Measurements from ENCODE around the gene IL27RA.

IL27RA gene

GRCh38 chr19:13996928-13997630 lies 34.5 kb upstream of the IL27RA start:
- H3K18ac ChIP-seq (ENCODE audit: low read length) = no peak overlapping the region
- H2AK5ac ChIP-seq (ENCODE audit: low read depth, low read length) = peak overlapping the region; percentile 26
- no peak overlapping the region for H3K9ac ChIP-seq (ENCODE audit: low read depth, low read length, poor library complexity)
- H3K14ac ChIP-seq (ENCODE audit: low read length) = peak overlapping the region; percentile 71
- no peak overlapping the region for H3K4ac ChIP-seq (ENCODE audit: low read length)
- no peak overlapping the region for H2AFZ ChIP-seq (ENCODE audit: low read length)
- no peak overlapping the region for H2BK15ac ChIP-seq (ENCODE audit: low read length)
- no peak overlapping the region for H4K8ac ChIP-seq (ENCODE audit: low read depth, low read length)
- peaks cover 9 to 12% of the 10 kb centered on the region in 2 donors for H3K9me3 ChIP-seq (replicated peaks in 1 of 2; ENCODE audit: control insufficient read depth in 2 of 2, insufficient read depth in 1 of 2, low read depth in 1 of 2, low read length in 2 of 2)
- WGBS, 2 donors (ENCODE audit: extremely low coverage in 2 of 2, insufficient read length in 2 of 2, insufficient replicate concordance in 1 of 2) = no CpG with 5 or more reads among the region's 22 CpGs
- H2BK12ac ChIP-seq (ENCODE audit: low read length) = no peak overlapping the region
- H2BK5ac ChIP-seq (ENCODE audit: low read length) = no peak overlapping the region
- no peak overlapping the region for H4K91ac ChIP-seq (ENCODE audit: low read depth, low read length, poor library complexity)
- no peaks in the 10 kb centered on the region for H3K4me1 ChIP-seq (ENCODE audit: control insufficient read depth in 2 of 2, insufficient read depth in 1 of 2, low read depth in 1 of 2, low read length in 2 of 2)
- H3K23ac ChIP-seq (ENCODE audit: low read depth, low read length, poor library complexity) = peak overlapping the region; percentile 43
- no peak overlapping the region for H3K4me2 ChIP-seq (ENCODE audit: insufficient read depth, low read length, poor library complexity, severe bottlenecking)
- peaks cover 7% of the 10 kb centered on the region for H3K79me1 ChIP-seq (ENCODE audit: low read depth, low read length)
- no peak for DNase-seq (ENCODE audit: low spot score)
- no peaks in the 10 kb centered on the region for H3K27me3 ChIP-seq (ENCODE audit: control insufficient read depth in 3 of 3, insufficient read depth in 3 of 3, low read depth in 1 of 3, low read length in 3 of 3)
- H3K4me3 ChIP-seq (ENCODE audit: low read length in 2 of 2) = no peak overlapping the region
- H3K27ac ChIP-seq (replicated peaks; ENCODE audit: low read length) = no peak overlapping the region
- H2BK120ac ChIP-seq (ENCODE audit: low read depth, low read length) = no peak overlapping the region
- peaks cover 9 to 17% of the 10 kb centered on the region in 2 donors for H3K36me3 ChIP-seq (replicated peaks in 1 of 2; ENCODE audit: control insufficient read depth in 2 of 2, insufficient read depth in 2 of 2, low read length in 2 of 2)

GRCh38 chr19:13997631-13997962 lies 34.0 kb upstream of the IL27RA start:
- peak overlapping the region; percentile 43 for H3K23ac ChIP-seq (ENCODE audit: low read depth, low read length, poor library complexity)
- no peak overlapping the region for H2BK120ac ChIP-seq (ENCODE audit: low read depth, low read length)
- no peak for DNase-seq (ENCODE audit: low spot score)
- peak overlapping the region; percentile 82 for H3K14ac ChIP-seq (ENCODE audit: low read length)
- peaks cover 7 to 11% of the 10 kb centered on the region in 2 donors for H3K36me3 ChIP-seq (replicated peaks in 1 of 2; ENCODE audit: control insufficient read depth in 2 of 2, insufficient read depth in 2 of 2, low read length in 2 of 2)
- H2AFZ ChIP-seq (ENCODE audit: low read length) = no peak overlapping the region
- no peak overlapping the region for H3K27ac ChIP-seq (replicated peaks; ENCODE audit: low read length)
- H3K18ac ChIP-seq (ENCODE audit: low read length) = peak overlapping the region; percentile 41
- H2AK5ac ChIP-seq (ENCODE audit: low read depth, low read length) = no peak overlapping the region
- H2BK12ac ChIP-seq (ENCODE audit: low read length) = no peak overlapping the region
- no peak overlapping the region for H2BK15ac ChIP-seq (ENCODE audit: low read length)
- H3K27me3 ChIP-seq (ENCODE audit: control insufficient read depth in 3 of 3, insufficient read depth in 3 of 3, low read depth in 1 of 3, low read length in 3 of 3) = no peaks in the 10 kb centered on the region
- peak overlapping the region; percentile 70 for H3K9ac ChIP-seq (ENCODE audit: low read depth, low read length, poor library complexity)
- H4K91ac ChIP-seq (ENCODE audit: low read depth, low read length, poor library complexity) = peak overlapping the region; percentile 46
- H3K4me1 ChIP-seq (ENCODE audit: control insufficient read depth in 2 of 2, insufficient read depth in 1 of 2, low read depth in 1 of 2, low read length in 2 of 2) = no peaks in the 10 kb centered on the region
- no peak overlapping the region for H3K4me3 ChIP-seq (ENCODE audit: low read length in 2 of 2)
- no peak overlapping the region for H3K4me2 ChIP-seq (ENCODE audit: insufficient read depth, low read length, poor library complexity, severe bottlenecking)
- H2BK5ac ChIP-seq (ENCODE audit: low read length) = no peak overlapping the region
- no peak overlapping the region for H3K4ac ChIP-seq (ENCODE audit: low read length)
- no peak overlapping the region for H4K8ac ChIP-seq (ENCODE audit: low read depth, low read length)
- peaks cover 9 to 12% of the 10 kb centered on the region in 2 donors for H3K9me3 ChIP-seq (replicated peaks in 1 of 2; ENCODE audit: control insufficient read depth in 2 of 2, insufficient read depth in 1 of 2, low read depth in 1 of 2, low read length in 2 of 2)
- no CpG with 5 or more reads among the region's 6 CpGs for WGBS, 2 donors (ENCODE audit: extremely low coverage in 2 of 2, insufficient read length in 2 of 2, insufficient replicate concordance in 1 of 2)
- H3K79me1 ChIP-seq (ENCODE audit: low read depth, low read length) = peaks cover 7% of the 10 kb centered on the region

DNA sequence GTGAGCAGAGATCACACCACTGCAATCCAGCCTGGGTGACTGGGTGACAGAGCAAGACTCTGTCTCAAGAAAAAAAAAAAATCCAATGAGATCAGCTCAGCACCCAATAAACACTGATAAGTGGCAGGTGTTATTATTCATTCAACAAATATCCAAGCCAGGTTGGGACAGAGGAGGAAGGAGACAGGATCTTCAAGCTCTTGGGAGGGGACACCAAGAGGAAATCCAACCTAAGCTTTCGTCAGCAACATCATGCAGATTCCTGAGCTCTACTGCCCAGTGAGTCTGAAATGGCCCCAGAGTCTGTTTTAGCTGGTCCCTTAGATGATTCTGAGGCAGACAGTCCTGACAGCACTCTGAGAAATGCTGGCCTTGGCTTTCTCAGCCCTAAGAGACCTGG lies 33.1 kb upstream of the IL27RA start:
- Histone ChIP-seq H3K4me2 (ENCODE audit: insufficient read depth, low read length, poor library complexity, severe bottlenecking) (no peak overlapping the region), H2AFZ (ENCODE audit: low read length) (no peak overlapping the region), H2BK5ac (ENCODE audit: low read length) (no peak overlapping the region), H3K27ac (replicated peaks; ENCODE audit: low read length) (no peak overlapping the region), H3K23ac (ENCODE audit: low read depth, low read length, poor library complexity) (no peak overlapping the region), H2BK15ac (ENCODE audit: low read length) (no peak overlapping the region), H3K14ac (ENCODE audit: low read length) (no peak overlapping the region), H3K36me3 (replicated peaks in 1 of 2; ENCODE audit: control insufficient read depth in 2 of 2, insufficient read depth in 2 of 2, low read length in 2 of 2) (peaks cover 3% of the 10 kb centered on the region in 2 donors), H3K4me1 (ENCODE audit: control insufficient read depth in 2 of 2, insufficient read depth in 1 of 2, low read depth in 1 of 2, low read length in 2 of 2) (no peaks in the 10 kb centered on the region), H2BK120ac (ENCODE audit: low read depth, low read length) (no peak overlapping the region), H3K4me3 (ENCODE audit: low read length in 2 of 2) (no peak overlapping the region), H3K4ac (ENCODE audit: low read length) (no peak overlapping the region), H3K9me3 (replicated peaks in 1 of 2; ENCODE audit: control insufficient read depth in 2 of 2, insufficient read depth in 1 of 2, low read depth in 1 of 2, low read length in 2 of 2) (peaks cover 9 to 12% of the 10 kb centered on the region in 2 donors), H2BK12ac (ENCODE audit: low read length) (no peak overlapping the region), H3K18ac (ENCODE audit: low read length) (no peak overlapping the region), H3K79me1 (ENCODE audit: low read depth, low read length) (peaks cover 7% of the 10 kb centered on the region), H4K8ac (ENCODE audit: low read depth, low read length) (no peak overlapping the region), H2AK5ac (ENCODE audit: low read depth, low read length) (no peak overlapping the region), H3K9ac (ENCODE audit: low read depth, low read length, poor library complexity) (no peak overlapping the region), H3K27me3 (ENCODE audit: control insufficient read depth in 3 of 3, insufficient read depth in 3 of 3, low read depth in 1 of 3, low read length in 3 of 3) (no peaks in the 10 kb centered on the region), H4K91ac (ENCODE audit: low read depth, low read length, poor library complexity) (no peak overlapping the region)
- WGBS, 2 donors (ENCODE audit: extremely low coverage in 2 of 2, insufficient read length in 2 of 2, insufficient replicate concordance in 1 of 2) = no CpG with 5 or more reads among the region's 1 CpG
- DNase-seq (ENCODE audit: low spot score) = no peak

GRCh38 chr19:13999085-13999484 lies 32.5 kb upstream of the IL27RA start:
- H4K8ac ChIP-seq (ENCODE audit: low read depth, low read length) = no peak overlapping the region
- no peak overlapping the region for H2BK5ac ChIP-seq (ENCODE audit: low read length)
- H3K18ac ChIP-seq (ENCODE audit: low read length) = no peak overlapping the region
- H2BK15ac ChIP-seq (ENCODE audit: low read length) = no peak overlapping the region
- peaks cover 9 to 12% of the 10 kb centered on the region in 2 donors for H3K9me3 ChIP-seq (replicated peaks in 1 of 2; ENCODE audit: control insufficient read depth in 2 of 2, insufficient read depth in 1 of 2, low read depth in 1 of 2, low read length in 2 of 2)
- DNase-seq (ENCODE audit: low spot score) = no peak
- H3K4ac ChIP-seq (ENCODE audit: low read length) = no peak overlapping the region
- H3K14ac ChIP-seq (ENCODE audit: low read length) = no peak overlapping the region
- no peaks in the 10 kb centered on the region for H3K4me1 ChIP-seq (ENCODE audit: control insufficient read depth in 2 of 2, insufficient read depth in 1 of 2, low read depth in 1 of 2, low read length in 2 of 2)
- H2BK120ac ChIP-seq (ENCODE audit: low read depth, low read length) = no peak overlapping the region
- no peak overlapping the region for H3K4me3 ChIP-seq (ENCODE audit: low read length in 2 of 2)
- H2AK5ac ChIP-seq (ENCODE audit: low read depth, low read length) = no peak overlapping the region
- peaks cover 3% of the 10 kb centered on the region in 2 donors for H3K36me3 ChIP-seq (replicated peaks in 1 of 2; ENCODE audit: control insufficient read depth in 2 of 2, insufficient read depth in 2 of 2, low read length in 2 of 2)
- peaks cover 6% of the 10 kb centered on the region for H3K79me1 ChIP-seq (ENCODE audit: low read depth, low read length)
- no peak overlapping the region for H2AFZ ChIP-seq (ENCODE audit: low read length)
- no peak overlapping the region for H2BK12ac ChIP-seq (ENCODE audit: low read length)
- no peak overlapping the region for H3K4me2 ChIP-seq (ENCODE audit: insufficient read depth, low read length, poor library complexity, severe bottlenecking)
- H4K91ac ChIP-seq (ENCODE audit: low read depth, low read length, poor library complexity) = no peak overlapping the region
- H3K9ac ChIP-seq (ENCODE audit: low read depth, low read length, poor library complexity) = no peak overlapping the region
- H3K27ac ChIP-seq (replicated peaks; ENCODE audit: low read length) = no peak overlapping the region
- H3K27me3 ChIP-seq (ENCODE audit: control insufficient read depth in 3 of 3, insufficient read depth in 3 of 3, low read depth in 1 of 3, low read length in 3 of 3) = no peaks in the 10 kb centered on the region
- H3K23ac ChIP-seq (ENCODE audit: low read depth, low read length, poor library complexity) = no peak overlapping the region
- no CpG with 5 or more reads among the region's 3 CpGs for WGBS, 2 donors (ENCODE audit: extremely low coverage in 2 of 2, insufficient read length in 2 of 2, insufficient replicate concordance in 1 of 2)
